NCI-H1105 (cell line): ENCODE measurements around the gene BMP6.

ENCODE experiments used
- DNase-seq: peaks from one replicate; lab custom pipeline; 2025; lab: John Stamatoyannopoulos, UW

BMP6 gene

GRCh38 chr6:7725849-7726415, at the start of gene BMP6:
TSS of gene BMP6 (plus strand) at chr6:7726099. CDS start at chr6:7726956, 857 bp downstream.
- DNase-seq, result peak; percentile 89

GRCh38 chr6:7677229-7677628, 48.7 kb upstream of the BMP6 start:
- DNase-seq, result no peak

GRCh38 chr6:7680393-7681075, 45.4 kb upstream of the BMP6 start:
- no peak for DNase-seq

- DNase-seq, result no peak
Measured at GRCh38 chr6:7681449-7681848, 44.5 kb upstream of the BMP6 start.

GRCh38 chr6:7684076-7684475, 41.8 kb upstream of the BMP6 start:
- DNase-seq, result no peak

GRCh38 chr6:7684843-7685242, 41.1 kb upstream of the BMP6 start:
- no peak for DNase-seq

GRCh38 chr6:7685276-7685675, 40.6 kb upstream of the BMP6 start:
- DNase-seq, result no peak

GRCh38 chr6:7687145-7688111, 38.5 kb upstream of the BMP6 start:
- DNase-seq, result no peak

- no peak for DNase-seq
Measured at GRCh38 chr6:7691021-7691420, 34.9 kb upstream of the BMP6 start.

GRCh38 chr6:7691675-7692452, 34.0 kb upstream of the BMP6 start:
- no peak for DNase-seq

GRCh38 chr6:7692453-7692784, 33.5 kb upstream of the BMP6 start:
- no peak for DNase-seq

GRCh38 chr6:7693827-7694226, 32.1 kb upstream of the BMP6 start:
- DNase-seq, result no peak

- DNase-seq, result no peak
Measured at GRCh38 chr6:7696061-7696460, 29.8 kb upstream of the BMP6 start.

GRCh38 chr6:7697432-7697819, 28.5 kb upstream of the BMP6 start:
- DNase-seq, result no peak

GRCh38 chr6:7697820-7698623, 27.9 kb upstream of the BMP6 start:
- no peak for DNase-seq

GRCh38 chr6:7701212-7701834, 24.6 kb upstream of the BMP6 start:
- no peak for DNase-seq

GRCh38 chr6:7703148-7703680, 22.7 kb upstream of the BMP6 start:
- DNase-seq, result no peak

- DNase-seq, result no peak
Measured at GRCh38 chr6:7705483-7705882, 20.4 kb upstream of the BMP6 start.

GRCh38 chr6:7706269-7706668, 19.6 kb upstream of the BMP6 start:
- DNase-seq, result no peak

GRCh38 chr6:7707787-7708186, 18.1 kb upstream of the BMP6 start:
- DNase-seq, result no peak
